Measurements from ENCODE around the gene ASZ1.
"Not testable (repeated sequence)": the region's sequence is repeated elsewhere in the genome, so short reads cannot be mapped to it uniquely, and the experiment has no call there.

Gene ASZ1

GRCh38 chr7:117458977-117459583, 31.8 kb upstream of the ASZ1 start:
- no peak for DNase-seq (ENCODE audit: low spot score)
- no peak for TF ChIP-seq CTCF (IDR thresholded peaks at IDR 0.05; ENCODE audit: extremely low read depth, missing control alignments)

DNA sequence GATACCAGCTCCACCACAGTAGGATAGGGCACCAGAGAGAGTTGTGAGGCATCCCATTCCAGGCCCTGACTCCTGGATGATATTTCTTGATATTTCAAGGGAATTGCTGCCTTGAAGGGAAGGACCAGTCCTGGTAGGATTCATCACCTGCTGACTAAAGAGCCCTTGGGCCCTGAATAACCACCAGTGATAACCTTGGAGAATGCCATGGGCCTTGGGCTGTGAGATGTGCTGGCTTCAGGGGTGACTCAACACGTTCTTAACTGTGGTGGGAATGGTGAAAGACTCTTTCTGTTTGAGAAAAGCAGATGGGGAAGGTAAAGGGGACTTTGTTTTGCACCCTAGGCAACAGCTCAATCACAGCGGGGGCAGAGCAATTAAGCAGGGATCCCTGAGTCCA, 21.4 kb upstream of the ASZ1 start:
- no peak for DNase-seq (ENCODE audit: low spot score)
- TF ChIP-seq CTCF (IDR thresholded peaks at IDR 0.05; ENCODE audit: extremely low read depth, missing control alignments) = no peak

- no peak for DNase-seq (ENCODE audit: low spot score)
- TF ChIP-seq CTCF (IDR thresholded peaks at IDR 0.05; ENCODE audit: extremely low read depth, missing control alignments) = no peak
These were observed 19.0 kb upstream of the ASZ1 start for GRCh38 chr7:117446220-117446815.

DNA sequence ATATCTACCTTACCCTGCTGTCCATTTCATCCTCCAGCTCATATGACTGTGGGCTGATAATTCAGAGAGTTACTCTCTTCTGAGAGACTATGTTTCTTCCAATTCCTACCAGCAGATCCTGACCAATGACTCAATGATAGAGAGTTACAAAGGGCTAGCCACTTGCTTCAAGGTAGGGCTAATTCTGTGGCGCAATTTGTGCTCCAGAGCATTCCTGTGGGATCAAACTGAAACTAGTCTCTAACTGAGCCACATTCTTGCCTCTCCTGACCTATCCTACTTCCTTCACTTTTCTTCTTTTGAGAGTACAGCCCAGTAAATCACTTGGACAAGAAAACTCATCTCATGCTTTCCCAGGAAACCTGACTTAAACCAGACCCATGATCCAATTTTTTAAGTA, 17.9 kb upstream of the ASZ1 start:
- no peak for DNase-seq (ENCODE audit: low spot score)
- no peak for TF ChIP-seq CTCF (IDR thresholded peaks at IDR 0.05; ENCODE audit: extremely low read depth, missing control alignments)

DNA sequence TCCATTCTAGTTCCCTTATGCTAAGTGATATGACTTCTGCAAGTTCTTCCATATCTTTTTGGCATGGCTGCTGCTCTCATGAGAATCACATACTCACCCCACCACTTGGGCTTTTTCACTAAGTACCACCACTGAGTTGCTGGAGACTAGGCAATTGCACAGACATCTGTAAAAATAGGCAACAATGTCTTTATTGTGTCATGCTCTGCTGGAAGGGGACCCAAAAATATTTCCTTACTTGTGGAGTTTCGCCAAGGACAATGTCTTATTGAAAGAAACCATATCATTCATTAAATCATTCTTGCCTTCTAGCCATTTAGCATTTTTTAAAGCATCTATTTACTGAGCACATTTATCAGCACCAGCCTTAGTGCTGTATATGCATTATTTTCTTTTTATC, 17.4 kb upstream of the ASZ1 start:
- TF ChIP-seq CTCF (IDR thresholded peaks at IDR 0.05; ENCODE audit: extremely low read depth, missing control alignments) = no peak
- DNase-seq (ENCODE audit: low spot score) = no peak

DNA sequence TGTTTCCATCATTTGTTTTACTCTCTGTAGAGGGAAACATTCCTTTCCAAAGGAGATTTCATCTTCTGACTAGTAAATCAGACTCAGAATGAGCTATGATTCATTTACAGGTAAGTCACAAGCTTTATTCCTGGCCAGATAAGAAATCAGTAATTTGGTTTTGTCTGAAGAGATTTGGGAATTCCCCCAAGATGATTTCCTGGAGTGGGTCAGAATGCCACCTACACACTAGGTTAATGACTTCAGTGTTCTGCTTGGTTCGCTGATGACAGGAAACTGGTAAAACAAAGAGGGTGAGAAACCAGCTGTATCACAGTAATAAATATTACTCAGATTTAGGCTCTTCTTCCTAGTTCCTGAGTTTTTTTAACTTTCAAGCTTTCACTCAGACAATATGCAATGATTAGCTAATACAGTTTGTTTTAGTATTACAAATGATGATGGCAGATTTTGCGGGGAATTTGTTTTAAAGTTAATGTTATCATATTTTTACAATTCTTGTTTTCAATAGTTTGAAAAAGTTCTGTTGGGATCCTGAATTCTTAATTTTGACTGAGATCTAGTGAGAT, 8.3 kb upstream of the ASZ1 start:
- TF ChIP-seq CTCF (IDR thresholded peaks at IDR 0.05; ENCODE audit: extremely low read depth, missing control alignments) = no peak

GRCh38 chr7:117424090-117424829, 3.0 kb downstream of the ASZ1 start:
- TF ChIP-seq CTCF (IDR thresholded peaks at IDR 0.05; ENCODE audit: extremely low read depth, missing control alignments) = no peak
- DNase-seq (ENCODE audit: low spot score) = peak; percentile 42

More for the DNA sequence above, 8.3 kb upstream of the ASZ1 start:
- peak; percentile 55 for DNase-seq (ENCODE audit: low spot score)

- DNase-seq (ENCODE audit: low spot score) = not testable (repeated sequence)
These were observed 12.7 kb downstream of the ASZ1 start for GRCh38 chr7:117414591-117414990.
